HL-60 (cell line): ENCODE data around the gene CTNNA1.

Source experiments
- POLR2AphosphoS5 ChIP-seq: IDR thresholded peaks from 2 replicates; pipeline ENCODE4 v1.6.1; 2012; ENCODE audit warnings: low read depth
- TF ChIP-seq, protein P1 (sequence below): IDR thresholded peaks from one replicate; pipeline ENCODE4 v1.5.1; 2011; ENCODE audit warnings: low read length, control low read depth, inconsistent platforms; ENCODE audit not compliant: insufficient read depth

DNA sequence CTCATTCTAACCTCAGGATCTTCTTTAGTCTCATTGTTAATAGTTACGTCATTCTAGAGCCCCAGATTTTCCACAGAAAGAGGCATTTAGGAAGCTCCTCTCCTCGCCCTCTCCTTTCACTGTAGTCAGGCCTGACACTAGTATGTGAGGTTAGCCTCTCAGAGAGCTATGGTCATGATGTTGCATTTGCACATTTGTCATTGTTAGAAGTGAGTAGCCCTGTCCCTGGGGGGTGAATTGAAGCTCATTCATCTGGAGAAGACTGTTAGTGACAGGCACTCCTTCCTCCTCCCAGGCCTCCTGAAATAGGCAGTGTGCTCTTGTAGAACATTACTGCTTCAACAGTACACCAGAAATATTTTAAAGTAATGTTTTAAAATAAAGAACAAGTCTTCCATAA, 148.5 kb downstream of the CTNNA1 start:
- no peak for TF ChIP-seq POLR2AphosphoS5
- TF ChIP-seq, protein P1, sequence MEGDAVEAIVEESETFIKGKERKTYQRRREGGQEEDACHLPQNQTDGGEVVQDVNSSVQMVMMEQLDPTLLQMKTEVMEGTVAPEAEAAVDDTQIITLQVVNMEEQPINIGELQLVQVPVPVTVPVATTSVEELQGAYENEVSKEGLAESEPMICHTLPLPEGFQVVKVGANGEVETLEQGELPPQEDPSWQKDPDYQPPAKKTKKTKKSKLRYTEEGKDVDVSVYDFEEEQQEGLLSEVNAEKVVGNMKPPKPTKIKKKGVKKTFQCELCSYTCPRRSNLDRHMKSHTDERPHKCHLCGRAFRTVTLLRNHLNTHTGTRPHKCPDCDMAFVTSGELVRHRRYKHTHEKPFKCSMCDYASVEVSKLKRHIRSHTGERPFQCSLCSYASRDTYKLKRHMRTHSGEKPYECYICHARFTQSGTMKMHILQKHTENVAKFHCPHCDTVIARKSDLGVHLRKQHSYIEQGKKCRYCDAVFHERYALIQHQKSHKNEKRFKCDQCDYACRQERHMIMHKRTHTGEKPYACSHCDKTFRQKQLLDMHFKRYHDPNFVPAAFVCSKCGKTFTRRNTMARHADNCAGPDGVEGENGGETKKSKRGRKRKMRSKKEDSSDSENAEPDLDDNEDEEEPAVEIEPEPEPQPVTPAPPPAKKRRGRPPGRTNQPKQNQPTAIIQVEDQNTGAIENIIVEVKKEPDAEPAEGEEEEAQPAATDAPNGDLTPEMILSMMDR = no peak
